Activated gamma-delta T cell treated with Interleukin-2 at 50 U/mL for 16 hours (primary cell): ENCODE data around the gene SLC27A2.

ENCODE experiments used
- DNase-seq: peaks from one replicate; pipeline ENCODE4 v3.0.0-alpha.2; 2020

Gene SLC27A2

DNA sequence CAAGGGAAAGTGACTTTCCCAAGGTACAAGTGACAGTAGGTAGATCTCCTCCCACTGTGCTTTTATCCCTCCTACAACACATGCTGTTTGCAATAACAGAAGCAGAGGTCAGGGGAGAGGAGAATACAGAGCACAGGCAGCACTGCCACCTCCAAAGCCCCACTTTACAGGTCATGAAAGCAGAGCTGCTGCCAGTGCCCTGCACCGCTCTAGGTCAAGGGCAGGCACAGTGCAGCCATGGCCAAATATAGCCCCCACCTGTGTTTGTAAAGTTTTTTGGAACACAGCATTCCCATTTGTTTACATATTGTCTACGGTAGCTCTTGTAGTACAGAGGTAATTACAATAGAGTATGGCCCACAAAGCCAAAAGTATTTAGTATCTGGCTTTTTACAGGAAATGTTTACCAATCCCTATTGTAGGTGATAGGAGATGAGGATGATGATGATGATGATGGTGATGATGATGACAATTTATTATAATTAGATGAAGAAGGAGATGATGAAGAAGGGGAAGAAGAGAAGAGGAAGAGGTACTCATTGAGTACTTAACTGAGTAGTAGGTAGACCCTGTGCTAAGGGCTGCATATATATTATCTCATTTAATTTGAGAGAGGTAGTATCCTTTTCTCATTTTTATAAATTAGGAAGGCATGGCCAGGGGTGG lies 63.1 kb downstream of the SLC27A2 start:
- no peak for DNase-seq

DNA sequence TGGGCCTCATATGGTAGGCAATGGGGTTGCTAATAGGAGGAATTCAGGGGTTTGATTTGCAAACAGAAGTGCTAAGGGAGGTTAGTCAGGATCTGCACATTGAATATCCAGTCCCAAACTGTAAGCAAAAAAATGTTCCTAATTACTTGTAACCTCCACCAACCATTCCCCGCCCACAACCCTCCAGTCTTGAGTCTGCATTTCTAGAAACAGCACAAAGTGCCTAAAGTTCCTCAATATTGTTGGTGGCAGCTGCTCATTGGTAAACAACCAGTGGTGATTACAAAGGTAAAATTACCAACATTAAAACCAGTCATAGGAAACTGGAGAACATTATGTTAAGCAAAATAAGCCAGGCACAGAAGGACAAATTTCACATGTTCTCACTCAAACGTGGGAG lies 64.6 kb downstream of the SLC27A2 start:
- DNase-seq: no peak

DNA sequence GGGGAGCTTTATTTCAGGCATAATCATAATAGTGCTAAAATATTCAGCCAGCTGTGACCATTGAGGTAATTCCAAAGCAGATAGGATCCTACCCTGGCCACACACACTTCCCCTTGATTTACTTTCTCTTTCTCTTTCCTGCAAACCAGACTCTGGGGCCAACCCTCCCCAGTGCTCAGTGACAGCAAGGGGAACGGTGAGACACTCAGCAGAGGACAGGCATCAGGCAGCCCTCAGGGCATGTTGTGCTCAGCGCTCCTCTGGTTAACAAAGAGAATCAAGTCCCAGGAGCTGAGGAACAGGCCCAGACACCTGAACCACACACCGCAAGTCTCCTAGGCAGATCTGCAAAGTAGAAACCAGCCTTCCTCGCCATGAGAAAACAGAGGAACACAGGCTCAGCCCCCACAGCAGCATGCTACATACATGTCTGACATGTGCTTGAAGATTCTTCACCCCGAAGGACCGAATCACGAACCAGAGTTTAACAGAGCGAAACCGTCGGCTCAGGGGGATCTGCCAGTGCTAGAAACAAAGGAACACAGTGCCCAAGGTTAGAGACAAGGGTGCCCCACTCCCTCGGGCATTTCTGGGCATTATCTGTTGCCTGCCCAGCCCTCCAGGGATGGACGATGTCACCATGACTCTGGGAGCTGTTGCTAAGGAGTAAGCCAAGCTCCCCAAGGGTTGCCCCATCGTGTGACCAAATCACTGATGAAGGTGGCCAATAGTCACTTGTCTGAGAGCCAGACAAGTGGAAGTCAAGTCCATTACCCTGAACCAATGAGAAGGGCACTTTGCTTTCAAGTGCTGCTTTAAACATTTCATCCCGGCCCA lies 66.0 kb downstream of the SLC27A2 start:
- no peak for DNase-seq

DNA sequence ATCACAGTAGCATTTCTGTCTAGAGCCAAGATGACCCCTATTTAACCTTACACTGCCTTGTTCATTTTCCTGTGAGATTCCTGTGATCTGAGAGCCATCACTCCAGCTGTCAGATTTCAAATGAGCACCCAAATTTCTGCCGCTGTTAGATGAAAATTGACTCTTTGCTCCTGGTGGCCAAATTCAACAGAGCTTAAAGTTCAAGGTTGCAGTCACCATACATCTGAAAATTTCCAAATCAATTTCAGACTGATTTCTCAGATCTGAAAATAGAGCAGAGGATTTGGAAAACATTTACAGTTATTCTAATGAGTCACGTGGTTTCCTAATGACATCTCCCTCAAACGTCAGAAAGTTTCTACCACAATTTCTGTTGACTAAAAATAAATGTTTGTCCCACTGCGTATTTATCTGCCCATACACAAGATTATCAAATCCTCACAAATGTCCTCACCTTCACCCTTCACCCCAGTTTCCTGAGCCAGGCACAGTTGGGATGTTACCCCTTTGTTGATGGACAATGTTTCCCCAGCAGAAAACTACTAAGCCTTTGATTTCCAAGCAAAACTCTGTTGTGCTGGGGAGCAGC lies 67.1 kb downstream of the SLC27A2 start:
- DNase-seq: no peak

DNA sequence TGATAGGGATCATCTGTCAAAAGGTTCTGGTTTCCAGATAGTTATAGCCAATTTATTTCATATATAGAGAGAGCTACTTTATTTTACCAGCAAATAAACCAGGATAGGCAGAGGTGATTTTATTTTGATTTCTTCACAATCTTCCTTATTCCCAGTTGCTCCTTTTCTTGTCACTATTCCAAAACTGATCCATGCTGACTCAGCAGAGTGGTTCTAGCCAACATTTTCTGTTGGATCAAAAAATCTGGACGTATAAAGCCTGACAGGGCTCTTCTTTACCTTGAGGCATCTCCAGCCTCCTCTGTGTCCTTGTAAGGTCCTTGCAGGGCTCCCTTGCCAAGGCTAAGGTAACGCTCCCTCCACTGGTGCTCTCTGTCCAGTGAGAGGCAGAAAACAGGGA lies 67.7 kb downstream of the SLC27A2 start:
- no peak for DNase-seq

DNA sequence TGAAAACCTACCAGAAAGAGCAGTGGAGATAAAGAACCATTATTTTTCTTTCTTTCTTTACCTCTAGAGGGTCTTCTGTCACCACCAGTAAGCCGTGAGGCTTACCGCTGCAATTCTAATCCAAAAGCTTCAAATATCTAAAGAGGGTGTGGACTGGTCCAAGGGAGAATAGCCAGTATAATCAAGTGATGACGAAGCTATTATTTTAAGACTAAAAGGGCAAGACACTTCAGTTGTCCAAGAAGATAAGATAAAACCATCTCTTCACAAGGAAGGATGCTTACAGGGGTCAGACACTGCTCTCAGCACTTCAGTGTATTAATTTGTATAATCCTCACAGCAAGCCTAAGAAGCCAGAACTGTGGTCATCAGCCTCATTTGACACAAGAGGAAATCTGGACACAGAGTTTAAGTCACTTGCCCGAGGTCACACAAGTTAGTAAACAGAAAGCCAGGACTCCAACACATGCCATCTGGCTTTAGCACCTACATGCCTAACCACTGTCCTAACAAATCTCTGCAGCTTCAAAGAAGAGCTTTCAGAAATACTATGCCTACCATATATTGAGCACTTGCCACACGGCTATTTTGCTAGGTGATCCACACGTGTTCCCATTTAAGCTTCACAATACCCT lies 68.9 kb downstream of the SLC27A2 start:
- DNase-seq: no peak

DNA sequence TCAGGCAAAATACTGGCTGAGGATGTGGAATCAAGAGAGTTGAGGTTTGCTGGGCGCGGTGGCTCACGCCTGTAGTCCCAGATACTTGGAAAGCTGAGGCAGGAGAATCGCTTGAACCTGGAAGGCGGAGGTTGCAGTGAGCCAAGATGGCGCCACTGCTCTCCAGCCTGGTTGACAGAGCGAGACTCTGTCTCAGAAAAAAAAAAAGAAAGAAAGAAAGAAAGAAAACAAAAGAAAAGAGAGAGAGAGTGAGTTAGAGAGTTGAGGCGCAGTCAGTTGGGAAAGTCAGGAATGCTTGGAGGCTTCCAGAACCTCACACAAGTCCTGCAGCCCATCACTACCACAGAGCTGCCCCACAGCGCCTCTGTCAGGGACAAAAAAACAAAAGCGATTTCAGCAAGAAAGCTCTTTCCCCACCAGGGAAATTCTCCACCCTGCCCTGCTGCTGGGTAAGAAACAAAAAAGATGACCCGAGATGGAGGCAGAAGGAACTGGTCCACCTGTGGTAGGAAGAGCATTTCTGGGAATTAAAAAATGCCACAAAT lies 69.7 kb downstream of the SLC27A2 start:
- no peak for DNase-seq

DNA sequence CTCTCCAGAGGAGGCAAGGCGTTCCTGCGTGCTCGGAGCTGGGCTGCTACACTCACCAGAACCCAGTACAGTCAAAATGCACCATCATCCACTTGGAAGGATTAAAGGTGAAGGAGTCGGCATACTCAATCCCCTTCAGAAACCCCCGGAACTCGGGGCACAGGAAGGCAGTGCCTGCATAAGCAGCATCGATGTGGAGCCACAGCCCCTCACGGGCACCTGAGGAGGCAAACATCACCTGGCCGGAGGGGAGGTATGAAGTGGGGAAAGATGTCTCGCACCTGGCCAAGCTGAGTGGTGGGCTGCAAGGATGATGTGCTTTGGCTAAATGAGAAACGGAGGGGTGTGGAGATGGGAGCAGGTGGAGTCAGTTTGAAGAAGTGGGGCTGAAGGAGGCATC lies 70.6 kb downstream of the SLC27A2 start:
- DNase-seq: no peak

DNA sequence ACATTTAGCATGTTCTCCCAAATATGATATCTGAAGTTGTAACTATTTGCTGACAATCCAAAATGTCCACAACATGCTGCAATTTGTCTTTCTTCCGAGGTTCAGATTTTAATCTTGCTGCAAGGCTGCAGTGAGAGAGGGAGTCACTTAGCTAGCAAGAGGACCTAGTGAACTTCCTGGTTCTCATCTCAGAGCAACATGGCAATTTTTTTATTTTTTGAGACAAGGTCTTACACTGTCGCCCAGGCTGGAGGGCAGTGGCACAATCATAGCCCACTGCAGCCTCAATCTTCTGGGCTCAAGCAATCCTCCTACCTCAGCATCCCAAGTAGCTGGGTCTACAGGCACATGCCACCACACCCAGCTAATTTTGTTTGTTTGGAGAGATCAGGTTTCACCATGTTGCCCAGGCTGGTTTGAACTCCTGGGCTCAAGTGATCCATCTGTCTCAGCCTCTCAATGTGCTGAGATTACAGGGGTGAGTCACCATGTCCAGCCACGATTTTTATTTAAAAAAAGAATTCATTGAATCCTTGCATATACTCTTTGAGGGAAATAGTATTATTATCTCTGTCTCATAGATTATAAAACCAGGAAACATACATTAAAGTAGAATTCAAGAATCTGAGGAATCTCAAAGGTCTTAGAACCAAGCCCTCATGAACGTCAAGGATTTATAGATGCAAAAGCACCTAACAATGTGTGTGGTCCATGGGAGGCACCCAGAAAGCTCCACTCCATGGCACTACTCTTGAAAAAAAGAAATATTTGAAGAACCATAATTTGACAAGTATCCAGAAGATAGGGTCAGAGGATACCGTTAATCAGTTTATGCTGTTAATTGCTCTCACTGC lies 74.4 kb downstream of the SLC27A2 start:
- DNase-seq: no peak

DNA sequence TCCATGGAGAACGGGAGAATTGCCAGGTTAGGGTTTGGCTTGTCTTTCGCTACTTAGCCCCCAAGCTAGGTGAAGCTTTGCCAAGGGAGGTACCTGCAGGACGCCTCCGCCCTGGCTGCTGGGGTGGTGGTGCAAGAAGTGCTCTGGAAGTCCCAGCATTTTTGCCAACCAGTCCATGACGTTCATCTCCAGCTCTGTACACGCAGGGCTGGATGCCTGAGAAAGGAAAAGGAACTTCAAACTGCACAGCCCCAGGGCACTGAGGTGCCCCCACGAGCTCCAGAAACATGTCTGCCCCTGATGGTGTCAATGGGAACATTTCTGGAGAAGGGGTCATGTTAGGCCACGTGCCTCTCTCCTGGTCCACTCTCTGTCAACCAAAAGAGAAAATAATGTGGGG lies 75.3 kb downstream of the SLC27A2 start:
- DNase-seq: no peak

DNA sequence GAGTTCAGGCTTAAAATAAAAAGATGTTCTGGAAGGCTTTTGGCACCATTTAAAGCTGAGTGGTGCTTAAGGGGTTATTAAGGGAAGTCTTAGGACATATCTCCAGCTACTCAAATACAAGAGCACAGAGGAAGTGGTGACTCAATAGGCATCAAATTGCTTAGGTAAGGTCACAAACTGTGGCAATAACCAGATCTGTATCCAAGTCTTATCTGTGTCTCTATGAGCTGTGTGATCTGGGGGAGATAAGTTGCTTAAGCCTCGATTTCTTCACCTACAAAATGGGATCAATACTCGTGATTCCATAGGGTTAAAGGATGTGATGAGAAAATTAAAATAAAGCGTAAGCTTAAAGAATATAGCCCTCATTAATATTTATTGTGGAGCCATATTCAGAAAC lies 75.9 kb downstream of the SLC27A2 start:
- no peak for DNase-seq

DNA sequence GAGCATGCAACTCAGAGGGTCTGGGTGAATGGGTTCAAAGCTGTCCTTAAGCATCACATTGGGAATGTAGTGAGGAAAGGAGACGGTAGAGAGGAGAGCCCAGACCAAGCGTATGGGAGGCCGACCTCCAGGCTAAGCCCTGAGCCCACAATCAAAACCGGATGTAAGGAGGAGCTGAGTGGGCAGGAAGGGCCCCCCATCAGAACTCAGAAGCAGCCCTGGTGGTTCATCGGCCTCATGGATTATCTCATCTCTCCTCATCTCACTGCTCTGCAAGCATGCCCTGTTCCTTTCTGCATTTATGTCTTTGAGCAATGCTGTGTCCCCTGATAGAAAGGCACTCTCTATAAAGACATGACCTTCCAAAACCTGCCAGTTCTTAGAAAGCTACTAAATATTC lies 77.3 kb downstream of the SLC27A2 start:
- DNase-seq: no peak

DNA sequence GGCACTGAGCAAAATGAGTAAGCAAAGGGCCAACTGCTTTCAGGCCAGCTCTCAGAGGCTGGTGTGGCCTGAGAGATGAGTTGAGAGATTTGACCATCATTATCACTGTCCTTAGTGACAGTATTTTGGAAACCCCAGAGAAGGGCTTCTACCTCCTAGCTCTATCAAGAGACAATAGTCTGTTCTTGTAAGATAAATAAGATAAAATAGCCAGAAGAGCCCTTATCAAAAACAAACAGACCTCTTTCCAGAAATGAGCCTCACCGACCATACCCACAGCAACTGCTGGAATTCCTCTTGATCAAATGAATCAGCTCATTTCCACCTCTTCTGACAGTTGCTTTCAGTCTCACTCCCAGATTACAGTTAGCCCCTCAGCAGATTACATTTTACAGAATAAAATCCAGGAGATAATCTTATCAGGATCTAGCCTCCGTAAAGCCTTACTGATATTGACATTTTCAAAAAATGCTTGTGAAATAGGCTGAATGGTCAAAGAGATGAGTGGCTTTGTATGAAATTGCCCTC lies 79.0 kb downstream of the SLC27A2 start:
- no peak for DNase-seq

DNA sequence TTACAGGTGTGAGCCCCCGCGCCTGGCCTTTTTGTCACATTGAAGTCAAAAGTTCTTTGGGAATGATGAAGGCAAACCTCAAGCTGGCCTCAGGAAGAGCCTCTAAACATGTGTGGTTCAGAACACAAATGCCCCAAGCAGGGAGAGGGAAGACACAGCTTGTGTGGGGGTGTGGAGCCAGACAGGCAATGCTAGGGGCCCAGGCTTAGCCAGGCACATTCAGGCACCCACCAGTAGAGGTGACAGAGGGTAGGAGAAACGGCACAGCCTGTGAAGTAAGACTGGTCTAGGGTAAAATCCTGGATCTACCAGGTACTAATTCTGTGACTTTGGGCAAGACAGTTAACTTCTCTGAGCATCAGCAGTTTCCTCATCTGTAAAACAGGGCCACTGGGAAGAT lies 80.0 kb downstream of the SLC27A2 start:
- DNase-seq: no peak

DNA sequence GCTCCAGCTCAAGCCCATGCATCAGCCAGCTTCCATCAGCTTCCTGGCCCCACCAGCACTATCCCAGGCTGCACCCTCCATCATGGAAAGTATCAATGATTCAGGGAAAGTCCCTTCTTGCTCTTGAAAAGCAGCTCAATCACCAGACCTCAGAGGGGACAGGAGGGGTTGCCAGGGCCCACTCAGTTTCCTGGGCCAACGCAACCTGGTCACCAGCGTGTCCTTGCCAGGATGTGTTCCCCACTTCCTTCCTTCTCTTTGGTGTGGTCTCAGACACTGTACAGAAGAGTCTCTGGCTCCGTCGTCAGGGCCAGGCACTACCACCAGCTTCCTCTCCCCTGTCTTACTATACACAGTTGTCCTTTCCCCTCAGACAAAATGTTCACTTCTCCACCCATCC lies 80.5 kb downstream of the SLC27A2 start:
- peak; percentile 28 for DNase-seq

DNA sequence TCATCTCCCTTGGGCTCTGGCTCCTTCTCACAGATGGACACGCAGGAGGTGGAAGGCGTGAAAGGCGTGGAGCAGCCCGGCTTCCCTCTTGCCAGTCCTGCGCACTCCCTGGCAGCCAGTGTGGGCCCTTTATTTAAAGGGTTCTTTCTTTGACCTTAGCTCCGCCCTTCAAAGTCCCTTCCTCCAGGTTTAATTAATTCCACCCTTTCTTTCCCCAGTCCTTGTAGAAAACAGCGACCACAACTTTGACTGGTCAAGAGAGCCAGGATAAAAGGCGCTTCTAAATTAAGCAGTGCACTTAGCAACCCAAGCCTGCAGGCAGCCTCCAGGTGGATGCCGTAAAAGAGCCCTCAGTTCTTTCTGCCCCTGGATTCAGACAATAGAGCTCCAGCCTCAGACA lies 83.6 kb downstream of the SLC27A2 start, which contains the start of gene HDC:
Gene HDC (minus strand): TSS at position 107 of the 400 bp plus-strand sequence. CDS start 103 bp downstream, at position 4.
- DNase-seq: no peak

DNA sequence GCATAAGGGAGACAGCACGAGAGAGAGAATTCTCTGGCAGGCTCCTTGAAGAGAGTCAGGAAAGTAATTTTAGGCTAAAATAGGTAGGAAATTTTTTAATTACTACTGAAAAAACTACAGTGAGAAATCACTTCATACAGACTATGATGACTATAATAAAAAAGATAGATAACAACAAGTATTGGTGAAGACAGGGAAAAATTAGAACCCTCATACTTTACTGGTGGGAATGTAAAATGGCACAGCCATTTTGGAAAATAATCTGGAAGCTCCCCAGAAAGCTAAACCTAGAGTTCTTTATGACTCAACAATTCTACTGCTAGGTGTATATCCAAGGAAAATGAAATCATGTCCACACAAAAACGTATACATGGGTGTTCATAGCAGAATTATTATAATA lies 85.6 kb downstream of the SLC27A2 start:
- no peak for DNase-seq

DNA sequence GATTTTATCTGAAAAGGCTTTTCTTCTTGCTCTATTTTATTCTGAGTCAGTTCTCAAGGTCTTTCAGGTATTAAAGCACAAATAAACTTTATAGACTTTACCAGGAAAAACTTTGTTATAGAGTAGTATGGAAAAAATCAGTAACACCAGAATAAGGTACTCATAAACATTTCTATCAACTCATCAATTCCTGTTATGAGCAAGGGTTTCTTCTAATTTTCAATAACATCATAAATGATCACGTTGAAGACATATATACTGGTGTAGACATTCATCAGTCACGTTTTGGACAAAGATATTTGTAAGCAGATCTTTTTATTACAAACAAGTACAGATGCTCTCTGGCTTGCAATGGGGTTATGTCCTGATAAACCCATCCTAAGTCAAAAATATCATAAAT lies 93.1 kb downstream of the SLC27A2 start:
- no peak for DNase-seq

DNA sequence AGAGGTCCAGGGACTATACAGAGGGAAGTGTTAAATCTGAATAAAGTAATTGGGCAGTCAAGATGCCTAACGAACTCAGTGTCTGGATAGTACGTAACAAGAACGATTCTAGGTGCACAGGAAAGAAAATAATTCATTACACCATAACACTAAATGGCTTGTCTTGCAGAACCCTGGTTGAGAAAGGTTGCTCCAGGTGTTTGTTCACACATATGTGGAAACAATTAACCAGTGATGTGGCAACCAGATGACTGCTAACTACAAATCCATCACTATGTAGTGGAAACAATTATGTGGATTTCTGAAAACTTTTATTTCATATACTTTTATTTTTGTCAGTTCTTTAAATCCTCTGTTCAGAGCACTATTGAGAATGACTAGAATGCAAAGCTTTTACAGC lies 93.9 kb downstream of the SLC27A2 start:
- DNase-seq: no peak

DNA sequence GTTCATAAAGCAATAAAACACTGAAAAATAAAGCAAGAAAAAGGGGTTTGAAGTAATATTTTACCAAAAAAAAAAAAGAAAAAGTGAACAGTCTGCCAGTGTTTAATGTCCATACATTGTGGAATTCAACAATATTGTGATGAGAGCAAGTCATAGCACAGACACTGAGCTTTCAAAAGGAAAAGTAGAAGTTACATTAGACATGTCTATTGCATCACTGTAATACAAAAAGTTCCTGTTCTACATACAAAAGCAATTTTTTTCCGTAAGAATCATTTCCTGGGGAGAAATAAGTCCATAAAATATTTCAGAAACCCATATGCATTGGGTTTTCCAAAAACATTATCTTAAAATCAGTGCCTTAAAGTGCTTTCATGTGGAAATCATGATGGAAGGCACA lies 95.4 kb downstream of the SLC27A2 start:
- DNase-seq: no peak

DNA sequence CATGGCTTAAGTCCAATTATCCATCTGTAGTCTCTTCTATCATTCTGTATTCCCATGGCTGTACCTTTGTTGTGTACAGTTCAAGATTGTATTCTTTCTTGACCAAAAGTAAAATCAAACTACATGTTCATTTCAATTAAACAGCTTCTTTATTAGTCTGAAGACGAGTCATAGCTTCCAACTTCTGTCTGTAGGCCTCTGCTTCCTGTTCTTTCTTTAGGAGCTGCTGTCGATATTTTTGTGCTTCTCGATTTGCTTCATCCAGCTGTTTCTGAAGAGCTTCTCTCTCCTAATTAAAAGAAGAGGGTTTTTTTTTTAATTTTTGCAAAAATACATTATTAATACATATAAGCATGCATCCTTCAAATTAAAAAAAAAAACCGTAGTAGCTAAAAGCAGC lies 96.5 kb downstream of the SLC27A2 start:
- no peak for DNase-seq

DNA sequence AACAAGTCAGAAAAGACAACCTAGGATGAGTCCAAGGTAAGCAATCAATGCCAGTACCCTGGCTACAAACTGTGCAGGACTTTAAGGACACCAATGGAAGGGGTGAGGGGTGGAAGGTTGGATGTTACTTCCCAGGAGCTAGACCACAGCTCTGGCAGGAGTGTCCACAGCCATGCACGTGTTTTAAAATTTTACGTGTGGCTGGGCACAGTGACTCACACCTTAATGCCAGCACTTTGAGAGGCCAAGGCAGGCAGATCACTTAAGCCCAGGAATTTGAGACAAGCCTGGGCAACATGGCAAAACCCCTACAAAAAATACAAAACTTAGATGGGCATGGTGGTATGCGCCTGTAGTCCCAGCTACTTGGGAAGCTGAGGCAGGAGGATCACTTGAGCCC lies 98.3 kb downstream of the SLC27A2 start:
- no peak for DNase-seq
